RWPE2 (cell line): ENCODE results near the gene TMIGD3.

Source experiments
- ATAC-seq: fragments of 200-7000 bp; cut with Tn5 transposase; 3 replicates; pipeline ENCODE4 v1.9.1; 2021; ENCODE audit warnings: low read depth
- DNase-seq: peaks from one replicate; pipeline ENCODE4 v3.0.0-alpha.2; 2020; ENCODE audit warnings: low spot score
- H3K27ac ChIP-seq: fragments of 450-650 bp; 2 replicates; pipeline ENCODE4 v1.5.1; 2017; ENCODE audit warnings: mild to moderate bottlenecking; ENCODE audit not compliant: poor library complexity, severe bottlenecking
- H3K27me3 ChIP-seq: fragments of 250-450 bp; sonication (Bioruptor Pico); 2 replicates; pipeline ENCODE4 v1.5.1; 2021; ENCODE audit warnings: mild to moderate bottlenecking, moderate library complexity; ENCODE audit not compliant: insufficient read depth, poor library complexity, severe bottlenecking
- H3K36me3 ChIP-seq: fragments of 250-450 bp; sonication (Bioruptor Pico); 2 replicates; pipeline ENCODE4 v1.5.1; 2020; ENCODE audit warnings: low read depth, mild to moderate bottlenecking, moderate library complexity
- H3K4me1 ChIP-seq: fragments of 250-450 bp; sonication (Bioruptor Pico); 2 replicates; pipeline ENCODE4 v1.5.1; 2021; ENCODE audit warnings: mild to moderate bottlenecking, moderate library complexity; ENCODE audit not compliant: insufficient read depth, poor library complexity, severe bottlenecking
- H3K4me3 ChIP-seq: fragments of 250-450 bp; sonication (Bioruptor Pico); 2 replicates; pipeline ENCODE4 v1.5.1; 2021; ENCODE audit warnings: mild to moderate bottlenecking, moderate library complexity; ENCODE audit not compliant: severe bottlenecking
- H3K9me3 ChIP-seq: fragments of 250-450 bp; sonication (Bioruptor Pico); 2 replicates; pipeline ENCODE4 v1.5.1; 2021; ENCODE audit warnings: mild to moderate bottlenecking, moderate library complexity; ENCODE audit not compliant: severe bottlenecking
- TF ChIP-seq, protein P1 (sequence below): fragments of 450-650 bp; IDR thresholded peaks from one replicate; pipeline ENCODE4 v1.5.1; 2017; ENCODE audit warnings: mild to moderate bottlenecking, moderate library complexity; ENCODE audit not compliant: poor library complexity, severe bottlenecking

Gene TMIGD3

GRCh38 chr1:111448482-111448917, 54.9 kb downstream of the TMIGD3 start:
- no peaks in the 10 kb centered on the region for H3K27me3 ChIP-seq
- H3K9me3 ChIP-seq = no peaks in the 10 kb centered on the region
- peaks cover 66% of the 10 kb centered on the region for H3K36me3 ChIP-seq
- ATAC-seq (peak; percentile 38), DNase-seq (peak; percentile 56)
- peaks cover 18% of the 10 kb centered on the region for H3K4me1 ChIP-seq
- peak overlapping the region; percentile 80 for H3K4me3 ChIP-seq
- H3K27ac ChIP-seq = peak overlapping the region; percentile 49
- TF ChIP-seq, protein P1, sequence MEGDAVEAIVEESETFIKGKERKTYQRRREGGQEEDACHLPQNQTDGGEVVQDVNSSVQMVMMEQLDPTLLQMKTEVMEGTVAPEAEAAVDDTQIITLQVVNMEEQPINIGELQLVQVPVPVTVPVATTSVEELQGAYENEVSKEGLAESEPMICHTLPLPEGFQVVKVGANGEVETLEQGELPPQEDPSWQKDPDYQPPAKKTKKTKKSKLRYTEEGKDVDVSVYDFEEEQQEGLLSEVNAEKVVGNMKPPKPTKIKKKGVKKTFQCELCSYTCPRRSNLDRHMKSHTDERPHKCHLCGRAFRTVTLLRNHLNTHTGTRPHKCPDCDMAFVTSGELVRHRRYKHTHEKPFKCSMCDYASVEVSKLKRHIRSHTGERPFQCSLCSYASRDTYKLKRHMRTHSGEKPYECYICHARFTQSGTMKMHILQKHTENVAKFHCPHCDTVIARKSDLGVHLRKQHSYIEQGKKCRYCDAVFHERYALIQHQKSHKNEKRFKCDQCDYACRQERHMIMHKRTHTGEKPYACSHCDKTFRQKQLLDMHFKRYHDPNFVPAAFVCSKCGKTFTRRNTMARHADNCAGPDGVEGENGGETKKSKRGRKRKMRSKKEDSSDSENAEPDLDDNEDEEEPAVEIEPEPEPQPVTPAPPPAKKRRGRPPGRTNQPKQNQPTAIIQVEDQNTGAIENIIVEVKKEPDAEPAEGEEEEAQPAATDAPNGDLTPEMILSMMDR = no peak

- DNase-seq (no peak), ATAC-seq (no peak)
- Histone ChIP-seq H3K4me3 (peak overlapping the region; percentile 80), H3K27me3 (no peaks in the 10 kb centered on the region), H3K36me3 (peaks cover 71% of the 10 kb centered on the region), H3K4me1 (peaks cover 18% of the 10 kb centered on the region), H3K27ac (peak overlapping the region; percentile 49), H3K9me3 (no peaks in the 10 kb centered on the region)
- TF ChIP-seq, protein P1 = no peak
Observed at GRCh38 chr1:111446967-111447892, 56.2 kb downstream of the TMIGD3 start.

DNA sequence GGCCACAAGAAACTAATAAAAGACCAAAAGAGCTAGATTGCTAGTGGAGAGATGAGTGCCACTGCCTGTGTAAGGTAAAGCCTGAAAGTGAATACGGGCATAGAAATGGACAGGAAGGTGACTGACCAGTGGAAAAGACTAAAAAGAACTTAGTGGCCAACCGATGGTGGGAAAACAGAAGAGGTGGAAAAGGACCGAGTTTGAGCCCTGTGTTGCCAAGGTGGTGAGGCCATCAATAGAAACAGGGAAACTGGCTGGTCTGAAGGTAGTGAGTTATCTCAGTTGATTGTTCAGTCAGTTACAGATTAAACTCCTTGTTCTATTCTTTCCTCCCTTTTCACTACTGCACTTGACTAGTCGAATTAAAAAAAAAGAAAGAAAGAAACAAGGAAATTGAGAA, 56.9 kb downstream of the TMIGD3 start:
- peaks cover 18% of the 10 kb centered on the region for H3K4me1 ChIP-seq
- TF ChIP-seq, protein P1 = no peak

GRCh38 chr1:111444031-111444430, 59.4 kb downstream of the TMIGD3 start:
- H3K4me1 ChIP-seq = peaks cover 13% of the 10 kb centered on the region
- TF ChIP-seq, protein P1 = no peak
- no peaks in the 10 kb centered on the region for H3K27me3 ChIP-seq
- ATAC-seq (no peak), DNase-seq (no peak)
- no peak overlapping the region for H3K4me3 ChIP-seq
- no peak overlapping the region for H3K27ac ChIP-seq
- peaks cover 85% of the 10 kb centered on the region for H3K36me3 ChIP-seq
- H3K9me3 ChIP-seq = no peaks in the 10 kb centered on the region

More for the DNA sequence above, 56.9 kb downstream of the TMIGD3 start:
- H3K27me3 ChIP-seq = no peaks in the 10 kb centered on the region
- no peak overlapping the region for H3K27ac ChIP-seq
- H3K9me3 ChIP-seq = no peaks in the 10 kb centered on the region
- DNase-seq (no peak), ATAC-seq (no peak)
- H3K4me3 ChIP-seq = no peak overlapping the region
- H3K36me3 ChIP-seq = peaks cover 77% of the 10 kb centered on the region

DNA sequence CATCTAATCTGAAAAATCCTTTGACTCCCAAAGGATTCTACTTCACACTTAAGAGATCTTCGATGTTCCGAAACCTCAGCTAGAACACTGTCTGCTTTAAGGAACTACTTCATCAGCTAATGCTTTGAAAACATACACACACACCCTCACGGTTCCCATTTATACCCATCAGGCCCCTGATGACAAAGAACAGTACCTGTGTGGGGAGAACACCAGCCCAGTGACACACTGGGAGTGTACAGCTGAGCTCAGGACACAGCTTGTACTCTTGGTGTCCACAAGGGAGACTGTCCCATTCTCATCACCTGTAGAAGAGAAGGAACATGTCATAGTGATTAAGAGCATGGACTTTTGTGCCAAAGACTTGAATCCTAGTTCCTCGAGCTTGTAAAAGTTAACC, 61.0 kb downstream of the TMIGD3 start:
- Histone ChIP-seq H3K36me3 (peaks cover 98% of the 10 kb centered on the region), H3K27me3 (no peaks in the 10 kb centered on the region), H3K27ac (no peak overlapping the region), H3K4me1 (peaks cover 8% of the 10 kb centered on the region), H3K4me3 (no peak overlapping the region), H3K9me3 (no peaks in the 10 kb centered on the region)
- TF ChIP-seq, protein P1 = no peak
- ATAC-seq (no peak), DNase-seq (no peak)
